IMR-90 (cell line): ENCODE measurements around the gene ZFR. TPM values are rescaled to one million over a fixed set of nuclear protein-coding genes. Genes with fewer than 3 reads are reported as not detected.

Source experiments
- ATAC-seq: fragments of 200-7000 bp; cut with Tn5 transposase; 2 replicates; pipeline ENCODE4 v1.9.1; 2020; ENCODE audit warnings: low read depth, mild to moderate bottlenecking, moderate library complexity
- Bru-seq: library from RNA; stranded (reverse); fragments of 400-500 nt; gene quantifications from one replicate; lab custom pipeline; 2021; lab: Mats Ljungman, UMichigan
- BruChase-seq, 2 experiments: library from RNA; stranded (reverse); fragments of 400-500 nt; gene quantifications; one replicate each; lab custom pipeline; 2021; lab: Mats Ljungman, UMichigan
- BruUV-seq: library from RNA; stranded (reverse); fragments of 400-500 nt; replicated peaks from 2 replicates; lab custom pipeline; 2021; lab: Mats Ljungman, UMichigan
- CTCF ChIA-PET: fragments of 300-600 bp; formaldehyde crosslinking; extraction: SDS; loops from one replicate; lab custom pipeline; 2021; ENCODE audit warnings: antibody characterized with exemption; lab: Yijun Ruan, JAX
- POLR2A ChIA-PET: fragments of 300-600 bp; sonication (Branson Sonifier 250); formaldehyde crosslinking; loops from one replicate; lab custom pipeline; 2022; ENCODE audit warnings: antibody characterized with exemption; ENCODE audit not compliant: unreplicated experiment; lab: Charles Lee
- DNase-seq: peaks from one replicate; pipeline ENCODE4 v3.0.0; 2013
- H2AFZ ChIP-seq: replicated peaks from 2 replicates; pipeline ENCODE3; 2013; ENCODE audit warnings: low read length, mild to moderate bottlenecking; ENCODE audit not compliant: poor library complexity
- H2AK5ac ChIP-seq: 2 replicates; pipeline ENCODE4 v1.6.1; 2013; ENCODE audit warnings: low read depth, low read length, inconsistent platforms
- H2AK9ac ChIP-seq: replicated peaks from 2 replicates; pipeline ENCODE3; 2013; ENCODE audit warnings: mild to moderate bottlenecking, low read depth, low read length, moderate library complexity; ENCODE audit not compliant: poor library complexity
- H2BK120ac ChIP-seq: 2 replicates; pipeline ENCODE4 v1.6.1; 2013; ENCODE audit warnings: low read depth, low read length, inconsistent platforms
- H2BK15ac ChIP-seq: 3 replicates; pipeline ENCODE4 v1.6.1; 2013; ENCODE audit warnings: low read depth, low read length, inconsistent platforms
- H2BK20ac ChIP-seq: 2 replicates; pipeline ENCODE4 v1.6.1; 2013; ENCODE audit warnings: low read depth, mild to moderate bottlenecking, inconsistent platforms, low read length, moderate library complexity
- H2BK5ac ChIP-seq: 2 replicates; pipeline ENCODE4 v1.6.1; 2013; ENCODE audit warnings: mild to moderate bottlenecking, low read depth, low read length, inconsistent platforms; ENCODE audit not compliant: poor library complexity, severe bottlenecking
- H3K14ac ChIP-seq: replicated peaks from 2 replicates; pipeline ENCODE4 v1.6.1; 2013; ENCODE audit warnings: low read depth, low read length, inconsistent platforms
- H3K18ac ChIP-seq: 2 replicates; pipeline ENCODE4 v1.6.1; 2013; ENCODE audit warnings: low read depth, low read length, control low read depth
- H3K23ac ChIP-seq: 2 replicates; pipeline ENCODE4 v1.6.1; 2013; ENCODE audit warnings: low read depth, low read length, inconsistent platforms
- H3K27ac ChIP-seq: 2 replicates; pipeline ENCODE4 v1.5.1; 2013; ENCODE audit warnings: mild to moderate bottlenecking, control low read depth, low read length; ENCODE audit not compliant: insufficient read depth
- H3K27me3 ChIP-seq: 2 replicates; pipeline ENCODE4 v1.6.1; 2013; ENCODE audit warnings: low read length; ENCODE audit not compliant: control insufficient read depth, insufficient read depth
- H3K36me3 ChIP-seq: 2 replicates; pipeline ENCODE4 v1.6.1; 2013; ENCODE audit warnings: low read length, mixed read lengths; ENCODE audit not compliant: control insufficient read depth, insufficient read depth
- H3K4ac ChIP-seq: 2 replicates; pipeline ENCODE4 v1.6.1; 2013; ENCODE audit warnings: low read depth, low read length, inconsistent platforms
- H3K4me1 ChIP-seq: 2 replicates; pipeline ENCODE4 v1.6.1; 2013; ENCODE audit warnings: low read length, mixed read lengths; ENCODE audit not compliant: control insufficient read depth, insufficient read depth
- H3K4me2 ChIP-seq: 2 replicates; pipeline ENCODE4 v1.6.1; 2013; ENCODE audit warnings: low read depth, mild to moderate bottlenecking, control low read depth, low read length, moderate library complexity
- H3K4me3 ChIP-seq: 2 replicates; pipeline ENCODE4 v1.5.1; 2013; ENCODE audit warnings: low read depth, mild to moderate bottlenecking, control low read depth, low read length, moderate library complexity; ENCODE audit not compliant: insufficient read depth
- H3K56ac ChIP-seq: 2 replicates; pipeline ENCODE4 v1.6.1; 2013; ENCODE audit warnings: low read length, inconsistent platforms; ENCODE audit not compliant: insufficient read depth; ENCODE audit errors: extremely low read depth
- H3K79me1 ChIP-seq, 2 experiments: 2 replicates each; pipeline ENCODE4 v1.6.1; 2013; ENCODE audit warnings: low read length in 2 of 2, inconsistent platforms in 1 of 2, low read depth in 1 of 2
- H3K9ac ChIP-seq: 2 replicates; pipeline ENCODE4 v1.6.1; 2013; ENCODE audit warnings: low read depth, low read length, control low read depth
- H3K9me1 ChIP-seq: 2 replicates; pipeline ENCODE4 v1.6.1; 2013; ENCODE audit warnings: low read length, inconsistent platforms; ENCODE audit not compliant: insufficient read depth
- H3K9me3 ChIP-seq: 2 replicates; pipeline ENCODE4 v1.6.1; 2013; ENCODE audit warnings: low read length; ENCODE audit not compliant: control insufficient read depth, insufficient read depth
- H4K20me1 ChIP-seq: 2 replicates; pipeline ENCODE4 v1.6.1; 2013; ENCODE audit warnings: low read length, inconsistent platforms; ENCODE audit not compliant: insufficient read depth
- H4K5ac ChIP-seq: 2 replicates; pipeline ENCODE4 v1.6.1; 2013; ENCODE audit warnings: mild to moderate bottlenecking, low read depth, low read length, control low read depth
- H4K8ac ChIP-seq, 2 experiments: 2 replicates each; pipeline ENCODE4 v1.6.1; 2013; ENCODE audit warnings: low read depth in 2 of 2, low read length in 2 of 2, control low read depth in 1 of 2, inconsistent platforms in 1 of 2
- H4K91ac ChIP-seq: 2 replicates; pipeline ENCODE4 v1.6.1; 2013; ENCODE audit warnings: low read depth, low read length, inconsistent platforms; ENCODE audit not compliant: insufficient read depth
- BHLHE40 ChIP-seq: fragments of 150-350 bp; IDR thresholded peaks from 2 replicates; pipeline ENCODE4 v1.6.1; 2016; ENCODE audit warnings: mild to moderate bottlenecking, low read depth, low read length
- CHD1 ChIP-seq: IDR thresholded peaks from 2 replicates; pipeline ENCODE4 v1.6.1; 2012; ENCODE audit warnings: low read depth, low read length, improper control_type of control experiment
- CTCF ChIP-seq: conservative IDR thresholded peaks from 2 replicates; pipeline ENCODE4 v1.5.1; 2012; ENCODE audit warnings: mild to moderate bottlenecking, low read depth, low read length, improper control_type of control experiment
- MAFK ChIP-seq: IDR thresholded peaks from 2 replicates; pipeline ENCODE4 v1.6.1; 2012; ENCODE audit warnings: low read depth, low read length, improper control_type of control experiment
- MAZ ChIP-seq: IDR thresholded peaks from 2 replicates; pipeline ENCODE4 v1.6.1; 2012; ENCODE audit warnings: low read depth, mild to moderate bottlenecking, low read length, improper control_type of control experiment, moderate library complexity, borderline replicate concordance
- MXI1 ChIP-seq: IDR thresholded peaks from 2 replicates; pipeline ENCODE4 v1.6.1; 2012; ENCODE audit warnings: low read depth, mild to moderate bottlenecking, low read length, moderate library complexity, borderline replicate concordance
- NFE2L2 ChIP-seq: fragments of 150-350 bp; IDR thresholded peaks from 2 replicates; pipeline ENCODE4 v1.6.1; 2016; ENCODE audit warnings: low read depth, mild to moderate bottlenecking, low read length
- POLR2A ChIP-seq: IDR thresholded peaks from 2 replicates; pipeline ENCODE4 v1.6.1; 2012; ENCODE audit warnings: mild to moderate bottlenecking, low read depth, low read length
- RAD21 ChIP-seq: IDR thresholded peaks from 2 replicates; pipeline ENCODE4 v1.6.1; 2012; ENCODE audit warnings: low read length, improper control_type of control experiment
- RCOR1 ChIP-seq: IDR thresholded peaks from 2 replicates; pipeline ENCODE4 v1.6.1; 2012; ENCODE audit warnings: mild to moderate bottlenecking, low read length, improper control_type of control experiment; ENCODE audit not compliant: insufficient replicate concordance
- RFX5 ChIP-seq: IDR thresholded peaks from 2 replicates; pipeline ENCODE4 v1.8.0; 2012; ENCODE audit warnings: low read depth, mild to moderate bottlenecking, low read length, moderate library complexity
- SMC3 ChIP-seq: fragments of 150-350 bp; IDR thresholded peaks from 2 replicates; pipeline ENCODE4 v1.6.1; 2016; ENCODE audit warnings: low read depth, mild to moderate bottlenecking, antibody characterized with exemption, low read length, moderate library complexity
- USF2 ChIP-seq: fragments of 150-350 bp; IDR thresholded peaks from 2 replicates; pipeline ENCODE4 v1.6.1; 2017; ENCODE audit warnings: mild to moderate bottlenecking, antibody characterized with exemption, low read length, low read depth
- WGBS, 2 experiments: methylation state at CpG; one replicate each; pipeline versions ENCODE4 v1.1.5 to v1.1.7; 2013; ENCODE audit warnings: missing lambda C conversion rate in 2 of 2; ENCODE audit not compliant: insufficient read length in 1 of 2; ENCODE audit errors: extremely low coverage in 2 of 2; 5-methylcytosine and 5-hydroxymethylcytosine counted together
- dilution Hi-C: fragments of 300-500 bp; cut with HindIII; formaldehyde crosslinking; loops from one replicate; pipeline ENCODE4 v1.14.3; 2018; ENCODE audit warnings: low sequenced_read_pairs; ENCODE audit not compliant: unreplicated experiment
- in situ Hi-C: fragments of 300-500 bp; cut with MboI; formaldehyde crosslinking; loops from 3 replicates; pipeline ENCODE4 v1.14.3; 2019; ENCODE audit warnings: low sequenced_read_pairs, inconsistent platforms, mixed read lengths
- intact Hi-C: fragments of 100-400 bp; cut with micrococcal nuclease; formaldehyde crosslinking; loops from 2 replicates; pipeline ENCODE4 v1.10.0; 2022
- long read RNA-seq: library from polyadenylated mRNA; unstranded; transcript quantifications from one replicate; pipeline ENCODE4 v2.0.0, GENCODE V29; 2021; ENCODE audit not compliant: unreplicated experiment
- polyA plus RNA-seq, 3 experiments: library from polyadenylated mRNA; depleted of rRNA; stranded (reverse); fragments of >200 nt; gene quantifications; 2 replicates each; pipeline ENCODE4 v1.2.3, GENCODE V29; 2012; ENCODE audit warnings: low replicate concordance in 1 of 3
- total RNA-seq: library from RNA; depleted of rRNA; stranded (reverse); fragments of >200 nt; gene quantifications from 2 replicates; pipeline ENCODE4 v1.2.3, GENCODE V29; 2012; rRNA removed

The ZFR gene
- total RNA-seq (81.4 and 88.0 TPM in 2 replicates), polyA plus RNA-seq (2012; rRNA removed) (30.4 and 31.1 TPM in 2 replicates), Bru-seq, nascent RNA (percentile 93 among the genes with signal in this experiment), BruChase-seq, experiment 1, labeled RNA remaining after a 6-hour chase (percentile 95 among the genes with signal in this experiment), BruChase-seq, experiment 2, labeled RNA remaining after a 2-hour chase (percentile 93 among the genes with signal in this experiment)
- polyA plus RNA-seq (2012; cell fraction: cytosol; rRNA removed): 10.0 and 28.3 TPM in 2 replicates
- polyA plus RNA-seq (2012; cell fraction: nucleus; rRNA removed; ENCODE audit: low replicate concordance): 29.8 and 43.0 TPM in 2 replicates
- long read RNA-seq, full-length matches to known transcripts: 85 of 162 reads
- long read RNA-seq, partial matches to known transcripts: 50 of 162 reads
- long read RNA-seq, other reads (novel, unspliced or antisense): 27 of 162 reads

GRCh38 chr5:32444431-32445286 is at the start of gene ZFR:
Gene ZFR (minus strand): TSS chr5:32444740. CDS start chr5:32444658, 82 bp downstream.
- intact Hi-C loops: no loop called here
- Histone ChIP-seq H3K56ac (peak within 1 kb of the TSS; percentile 77), H2BK20ac (0 out of 2 replicates have a peak within 1 kb of the TSS, but pooled peaks have one; percentile 1), H3K36me3 (no peaks in the 10 kb centered on the region), H3K27ac (peak within 1 kb of the TSS; percentile 94), H2AFZ (peak within 1 kb of the TSS; percentile 93), H4K91ac (peak within 1 kb of the TSS; percentile 67), H2BK120ac (peak within 1 kb of the TSS; percentile 39), H4K5ac (peak within 1 kb of the TSS; percentile 83), H3K79me1 (peaks cover 3 to 26% of the 10 kb centered on the region in 2 experiments), H2BK15ac (no peak within 1 kb of the TSS), H2AK9ac (peak within 1 kb of the TSS; percentile 99), H3K4ac (peak within 1 kb of the TSS; percentile 88), H3K9me1 (peaks cover 7% of the 10 kb centered on the region), H2BK5ac (peak within 1 kb of the TSS; percentile 93), H3K14ac (peak within 1 kb of the TSS; percentile 81), H4K20me1 (peaks cover 31% of the 10 kb centered on the region), H2AK5ac (peak within 1 kb of the TSS; percentile 77), H3K4me2 (peak within 1 kb of the TSS; percentile 92), H3K9ac (peak within 1 kb of the TSS; percentile 92), H3K18ac (peak within 1 kb of the TSS; percentile 71), H3K27me3 (no peaks in the 10 kb centered on the region), H3K4me1 (peaks cover 2% of the 10 kb centered on the region), H3K4me3 (peak within 1 kb of the TSS; percentile 83), H3K9me3 (no peaks in the 10 kb centered on the region), H3K23ac (peak within 1 kb of the TSS; percentile 97), H4K8ac (peak within 1 kb of the TSS; percentile 83 to 92)
- ChIA-PET CTCF (no interaction called here), POLR2A (no interaction called here)
- in situ Hi-C loops: no loop called here
- peak; percentile 85 for DNase-seq
- 0% methylated on average over 37 of the region's 70 CpGs; no CpG with 5 or more reads in 1 of the 2 experiments for WGBS, 2 experiments
- peak; percentile 91 for ATAC-seq
- no TSS peak for BruUV-seq
- dilution Hi-C loops: no loop called here
- TF ChIP-seq MAZ (peak; percentile 70; the same call in 1 of the 2 replicates), MXI1 (0 out of 2 replicates have a peak, but pooled peaks have one; percentile 37), CHD1 (no peak), RFX5 (no peak), MAFK (no peak), BHLHE40 (peak; percentile 76), NFE2L2 (no peak), CTCF (no peak), SMC3 (no peak), RCOR1 (no peak), RAD21 (no peak), POLR2A (peak; percentile 74), USF2 (peak; percentile 44; the same call in 1 of the 2 replicates)
